Muscle layer of duodenum (tissue), 2 donors: ENCODE data around the gene GSG1.

Experiments used
- H3K27ac ChIP-seq: one replicate; pipeline ENCODE4 v1.7.0; 2013; ENCODE audit warnings: mild to moderate bottlenecking, low read length
- H3K27me3 ChIP-seq: one replicate; pipeline ENCODE4 v1.7.0; 2013; ENCODE audit warnings: low read depth, mild to moderate bottlenecking, control low read depth, low read length
- H3K36me3 ChIP-seq, 2 donors: one replicate each; pipeline ENCODE4 v1.7.0; 2013; ENCODE audit warnings: low read length in 2 of 2, control low read depth in 1 of 2, mild to moderate bottlenecking in 1 of 2; ENCODE audit not compliant: insufficient read depth in 2 of 2, control insufficient read depth in 1 of 2
- H3K4me1 ChIP-seq, 2 donors: one replicate each; pipeline ENCODE4 v1.7.0; 2013; ENCODE audit warnings: low read length in 2 of 2, mild to moderate bottlenecking in 2 of 2, control low read depth in 1 of 2, moderate library complexity in 1 of 2; ENCODE audit not compliant: insufficient read depth in 2 of 2, control insufficient read depth in 1 of 2
- H3K4me3 ChIP-seq, 2 donors: one replicate each; pipeline ENCODE4 v1.7.0; 2013; ENCODE audit warnings: low read length in 2 of 2, low read depth in 1 of 2, mild to moderate bottlenecking in 1 of 2
- H3K9me3 ChIP-seq, 2 donors: one replicate each; pipeline ENCODE4 v1.7.0; 2013; ENCODE audit warnings: low read length in 2 of 2, control low read depth in 1 of 2, mild to moderate bottlenecking in 1 of 2; ENCODE audit not compliant: control insufficient read depth in 1 of 2
- donor health status: healthy.

Gene GSG1

GRCh38 chr12:13135371-13136178 lies 32.1 kb upstream of the GSG1 start:
- Histone ChIP-seq H3K4me3 (no peak overlapping the region), H3K27me3 (no peaks in the 10 kb centered on the region), H3K36me3 (no peaks in the 10 kb centered on the region), H3K27ac (no peak overlapping the region), H3K9me3 (no peaks in the 10 kb centered on the region), H3K4me1 (no peaks in the 10 kb centered on the region)

DNA sequence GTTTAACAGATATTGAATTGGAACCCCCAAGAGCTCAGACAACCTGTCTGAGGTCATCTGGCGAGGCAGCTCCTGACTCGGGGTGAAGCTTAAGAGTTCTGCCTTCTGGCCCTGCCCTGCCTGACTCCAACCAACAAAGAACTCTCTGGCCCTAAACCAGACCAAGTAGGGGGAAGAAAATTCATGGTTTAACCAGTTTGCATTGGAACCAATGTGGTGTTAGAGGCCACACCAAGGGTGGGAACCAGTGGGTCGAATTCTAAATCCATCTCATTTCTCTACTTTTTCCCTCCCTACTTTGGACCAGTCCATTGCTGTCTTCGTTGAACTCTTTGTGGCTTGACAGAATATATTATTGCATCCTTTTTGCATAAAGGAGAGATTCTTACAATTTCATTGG lies 30.4 kb upstream of the GSG1 start:
- no peaks in the 10 kb centered on the region for H3K4me1 ChIP-seq
- H3K4me3 ChIP-seq: no peak overlapping the region
- no peaks in the 10 kb centered on the region for H3K27me3 ChIP-seq

GRCh38 chr12:13130981-13131380 lies 27.5 kb upstream of the GSG1 start:
- H3K27ac ChIP-seq: no peak overlapping the region
- no peaks in the 10 kb centered on the region for H3K36me3 ChIP-seq
- no peak overlapping the region for H3K4me3 ChIP-seq
- no peaks in the 10 kb centered on the region for H3K9me3 ChIP-seq
- no peaks in the 10 kb centered on the region for H3K4me1 ChIP-seq
- no peaks in the 10 kb centered on the region for H3K27me3 ChIP-seq

More for the DNA sequence above, 30.4 kb upstream of the GSG1 start:
- Histone ChIP-seq H3K36me3 (no peaks in the 10 kb centered on the region), H3K27ac (no peak overlapping the region), H3K9me3 (no peaks in the 10 kb centered on the region)

DNA sequence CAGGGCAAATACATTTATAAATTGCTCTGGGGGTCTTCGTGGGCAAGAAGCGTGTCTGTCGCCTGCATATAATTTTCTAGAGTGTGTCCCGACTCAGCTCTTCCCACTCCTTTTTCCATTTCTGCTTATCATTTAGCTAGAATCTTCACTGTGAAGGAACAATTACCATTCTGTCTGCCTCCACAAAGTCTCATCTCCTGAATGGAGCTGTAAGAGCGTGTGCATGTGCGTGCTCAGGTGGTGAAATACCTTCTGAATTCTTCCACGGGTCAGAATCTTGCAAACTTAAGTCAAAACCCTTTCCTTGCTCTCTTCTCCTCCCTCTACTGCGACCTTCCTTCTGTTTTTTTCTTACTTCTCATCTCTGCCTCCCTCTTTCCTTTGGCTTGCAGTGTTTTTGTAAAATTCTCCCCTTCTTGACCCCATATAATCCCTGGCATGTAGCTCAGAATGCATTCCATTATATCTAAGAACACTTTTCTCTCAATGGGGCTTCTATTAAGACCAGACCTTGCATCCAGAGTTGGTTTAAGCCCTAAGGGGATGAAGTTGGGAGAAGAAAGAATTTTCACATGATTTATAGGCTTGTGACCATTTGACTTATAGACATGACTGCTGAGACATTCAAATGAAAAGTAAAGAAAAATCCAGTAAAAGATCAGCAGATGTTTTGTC lies 25.0 kb upstream of the GSG1 start:
- no peaks in the 10 kb centered on the region for H3K27me3 ChIP-seq
- no peak overlapping the region for H3K27ac ChIP-seq
- no peaks in the 10 kb centered on the region for H3K36me3 ChIP-seq
- no peak overlapping the region for H3K4me3 ChIP-seq
- no peaks in the 10 kb centered on the region for H3K4me1 ChIP-seq
- H3K9me3 ChIP-seq: no peaks in the 10 kb centered on the region

GRCh38 chr12:13127444-13127843 lies 24.0 kb upstream of the GSG1 start:
- Histone ChIP-seq H3K4me3 (no peak overlapping the region), H3K27me3 (no peaks in the 10 kb centered on the region), H3K9me3 (no peaks in the 10 kb centered on the region), H3K4me1 (no peaks in the 10 kb centered on the region), H3K27ac (no peak overlapping the region), H3K36me3 (no peaks in the 10 kb centered on the region)

GRCh38 chr12:13126494-13126893 lies 23.0 kb upstream of the GSG1 start:
- no peak overlapping the region for H3K27ac ChIP-seq
- H3K4me1 ChIP-seq: no peaks in the 10 kb centered on the region
- no peak overlapping the region for H3K4me3 ChIP-seq
- H3K27me3 ChIP-seq: no peaks in the 10 kb centered on the region
- H3K9me3 ChIP-seq: no peaks in the 10 kb centered on the region
- H3K36me3 ChIP-seq: no peaks in the 10 kb centered on the region

DNA sequence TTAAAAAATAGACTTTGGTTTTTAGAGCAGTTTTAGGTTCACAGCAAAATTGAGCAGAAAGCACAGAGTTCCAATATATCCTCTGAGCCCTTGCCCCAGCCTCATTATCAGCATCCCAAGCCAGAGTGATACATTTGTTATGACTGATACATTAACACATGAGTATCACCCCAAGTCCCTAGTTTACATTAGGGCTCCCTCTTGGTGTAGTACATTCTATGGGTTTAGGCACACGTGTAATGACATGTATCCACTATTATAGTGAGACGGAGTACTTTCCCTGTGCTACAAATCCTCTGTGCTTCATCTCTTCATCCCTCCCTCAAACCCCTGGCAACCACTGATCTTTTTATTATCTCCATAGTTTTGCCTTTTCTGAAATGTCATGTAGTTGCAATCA lies 22.5 kb upstream of the GSG1 start:
- no peaks in the 10 kb centered on the region for H3K4me1 ChIP-seq
- H3K36me3 ChIP-seq: no peaks in the 10 kb centered on the region
- H3K27me3 ChIP-seq: no peaks in the 10 kb centered on the region
- no peak overlapping the region for H3K4me3 ChIP-seq
- no peaks in the 10 kb centered on the region for H3K9me3 ChIP-seq
- H3K27ac ChIP-seq: no peak overlapping the region

GRCh38 chr12:13124656-13125505 lies 21.4 kb upstream of the GSG1 start:
- Histone ChIP-seq H3K9me3 (no peaks in the 10 kb centered on the region), H3K27me3 (no peaks in the 10 kb centered on the region), H3K4me1 (no peaks in the 10 kb centered on the region), H3K36me3 (no peaks in the 10 kb centered on the region), H3K27ac (no peak overlapping the region), H3K4me3 (no peak overlapping the region)

GRCh38 chr12:13121568-13121967 lies 18.1 kb upstream of the GSG1 start:
- H3K9me3 ChIP-seq: no peaks in the 10 kb centered on the region
- no peak overlapping the region for H3K4me3 ChIP-seq
- H3K27ac ChIP-seq: no peak overlapping the region
- no peaks in the 10 kb centered on the region for H3K4me1 ChIP-seq
- H3K36me3 ChIP-seq: no peaks in the 10 kb centered on the region
- no peaks in the 10 kb centered on the region for H3K27me3 ChIP-seq

GRCh38 chr12:13120413-13120812 lies 16.9 kb upstream of the GSG1 start:
- no peak overlapping the region for H3K27ac ChIP-seq

DNA sequence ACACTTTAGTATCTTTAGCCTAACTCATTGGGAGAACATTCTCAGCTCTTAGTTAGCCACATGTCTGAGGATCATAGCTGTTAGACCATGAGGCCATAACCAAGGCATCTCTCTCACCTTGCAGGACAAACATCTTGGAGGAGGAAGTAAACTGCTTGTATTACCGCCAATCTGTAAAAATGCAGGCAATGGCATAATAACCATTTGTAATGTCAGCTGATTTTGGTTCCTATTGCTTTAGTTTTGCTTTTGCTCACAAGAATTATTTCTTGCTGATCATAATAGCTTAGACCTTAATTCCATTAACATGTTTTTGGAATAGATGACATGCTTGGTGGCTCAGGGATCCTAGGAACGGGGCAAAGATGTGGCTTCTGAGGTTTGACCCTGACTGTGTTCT lies 16.4 kb upstream of the GSG1 start:
- H3K9me3 ChIP-seq: no peaks in the 10 kb centered on the region
- no peak overlapping the region for H3K27ac ChIP-seq
- H3K4me3 ChIP-seq: no peak overlapping the region
- no peaks in the 10 kb centered on the region for H3K27me3 ChIP-seq
- H3K36me3 ChIP-seq: no peaks in the 10 kb centered on the region
- no peaks in the 10 kb centered on the region for H3K4me1 ChIP-seq

More at GRCh38 chr12:13120413-13120812, 16.9 kb upstream of the GSG1 start:
- H3K9me3 ChIP-seq: no peaks in the 10 kb centered on the region
- H3K4me3 ChIP-seq: no peak overlapping the region
- no peaks in the 10 kb centered on the region for H3K36me3 ChIP-seq
- H3K27me3 ChIP-seq: no peaks in the 10 kb centered on the region
- H3K4me1 ChIP-seq: no peaks in the 10 kb centered on the region
